Karpas-422 (cell line): ENCODE results near the gene PSMC3. TPM values are rescaled to one million over a fixed set of nuclear protein-coding genes. Genes with fewer than 3 reads are reported as not detected.
A peak's percentile ranks its signal among the peaks of the same experiment; 100 is the strongest.

ENCODE experiments used
- DNase-seq: peaks from one replicate; pipeline ENCODE4 v3.0.0-alpha.2; 2015
- H2AFZ ChIP-seq: fragments of 200-600 bp; sonication (generic); 2 replicates; pipeline ENCODE4 v1.6.1; 2014; ENCODE audit warnings: antibody characterized with exemption, low read length, mixed read lengths
- H3K27ac ChIP-seq: fragments of 200-600 bp; sonication (generic); 2 replicates; pipeline ENCODE4 v1.5.1; 2014; ENCODE audit warnings: mild to moderate bottlenecking, low read length, moderate library complexity
- H3K27me3 ChIP-seq: fragments of 200-600 bp; sonication (generic); 2 replicates; pipeline ENCODE4 v1.6.1; 2014; ENCODE audit warnings: low read length, mixed read lengths
- H3K36me3 ChIP-seq: fragments of 200-600 bp; sonication (generic); 2 replicates; pipeline ENCODE4 v1.6.1; 2014; ENCODE audit warnings: low read length, mixed read lengths; ENCODE audit not compliant: insufficient read depth
- H3K4me1 ChIP-seq: fragments of 200-600 bp; sonication (generic); 2 replicates; pipeline ENCODE4 v1.6.1; 2014; ENCODE audit warnings: mild to moderate bottlenecking, low read length, mixed read lengths
- H3K4me2 ChIP-seq: fragments of 200-600 bp; sonication (generic); 2 replicates; pipeline ENCODE4 v1.6.1; 2014; ENCODE audit warnings: low read length, low read depth, mild to moderate bottlenecking; ENCODE audit not compliant: poor library complexity, severe bottlenecking
- H3K4me3 ChIP-seq: fragments of 200-600 bp; sonication (generic); 2 replicates; pipeline ENCODE4 v1.5.1; 2014; ENCODE audit warnings: mild to moderate bottlenecking, antibody characterized with exemption, low read length, mixed read lengths
- H3K79me2 ChIP-seq: fragments of 200-600 bp; sonication (generic); 2 replicates; pipeline ENCODE4 v1.6.1; 2014; ENCODE audit warnings: mild to moderate bottlenecking, low read length, mixed read lengths
- H3K9ac ChIP-seq: fragments of 200-600 bp; sonication (generic); 2 replicates; pipeline ENCODE4 v1.6.0; 2014; ENCODE audit warnings: low read length
- H3K9me2 ChIP-seq: fragments of 200-600 bp; sonication (generic), shearing (Covaris generic); replicated peaks from 2 replicates; pipeline ENCODE4 v1.6.0; 2014; ENCODE audit warnings: mild to moderate bottlenecking, low read length, moderate library complexity; ENCODE audit not compliant: insufficient read depth
- H3K9me3 ChIP-seq: fragments of 300-700, 200-600 bp; sonication (generic); 2 replicates; pipeline ENCODE4 v1.6.1; 2014; ENCODE audit warnings: low read length, mixed read lengths
- H4K20me1 ChIP-seq: fragments of 200-600 bp; sonication (generic); 2 replicates; pipeline ENCODE4 v1.6.1; 2014; ENCODE audit warnings: mild to moderate bottlenecking, antibody characterized with exemption, low read length, low read depth; ENCODE audit not compliant: insufficient read depth
- total RNA-seq: library from RNA; depleted of rRNA; stranded (reverse); fragments of >200 nt; shearing (Covaris generic); gene quantifications from 2 replicates; pipeline ENCODE4 v1.2.3, GENCODE V29; 2014; ENCODE audit warnings: low replicate concordance

Gene PSMC3
- total RNA-seq, 1 experiment from 2014 or later = 40.6 TPM

DNA sequence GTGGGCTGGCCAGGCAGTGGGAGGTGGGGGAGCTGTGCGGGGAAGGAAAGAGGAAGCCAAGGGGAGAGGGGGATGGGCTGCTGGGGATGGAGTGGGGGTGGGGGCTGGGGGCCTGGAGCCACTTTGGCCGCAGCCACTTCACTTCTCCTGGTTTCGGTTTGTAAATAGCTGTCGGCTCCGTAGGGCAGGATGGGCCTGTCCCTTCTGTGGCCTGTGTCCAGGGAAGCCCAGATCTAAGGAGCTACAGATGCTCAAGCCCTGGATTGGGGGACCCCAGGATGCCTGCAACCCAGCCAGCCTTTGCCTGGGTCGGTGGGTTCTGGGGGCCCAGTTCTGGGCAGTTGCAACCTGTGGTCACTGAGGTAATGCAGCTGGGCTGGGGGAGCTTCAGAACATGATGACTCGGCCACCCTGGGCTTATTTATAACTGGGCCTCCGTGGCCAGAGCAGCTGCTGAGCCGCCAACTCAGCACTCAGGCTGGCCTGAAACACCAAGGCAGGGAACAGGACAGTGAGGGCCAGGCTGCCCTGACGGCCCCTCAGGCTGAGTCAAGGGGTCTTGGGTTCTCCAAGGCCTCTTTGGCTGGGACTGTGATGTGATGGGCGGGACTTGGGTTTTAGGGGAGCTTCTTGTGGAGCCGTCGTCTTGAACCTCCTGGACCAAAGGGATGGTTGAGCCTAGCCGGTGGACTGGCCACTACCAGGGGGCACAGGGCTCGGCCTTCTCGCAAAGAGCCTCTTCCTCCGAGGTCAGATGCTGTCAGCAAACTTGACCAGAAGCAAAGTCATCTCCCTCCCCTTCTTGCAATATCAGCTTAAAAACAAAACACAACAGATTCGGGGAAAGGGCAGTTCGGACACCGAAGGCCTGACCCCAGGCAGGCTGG lies 32.8 kb downstream of the PSMC3 start:
- no peak overlapping the region for H2AFZ ChIP-seq
- H3K9ac ChIP-seq = 0 out of 2 replicates have a peak overlapping the region, but pooled peaks have one; percentile 79
- no peak overlapping the region for H3K4me3 ChIP-seq
- H3K9me2 ChIP-seq = no peaks in the 10 kb centered on the region
- DNase-seq = no peak
- no peak overlapping the region for H3K4me2 ChIP-seq
- H3K27ac ChIP-seq = no peak overlapping the region
- no peaks in the 10 kb centered on the region for H3K9me3 ChIP-seq
- peaks cover 33% of the 10 kb centered on the region for H3K4me1 ChIP-seq
- H4K20me1 ChIP-seq = no peaks in the 10 kb centered on the region
- H3K27me3 ChIP-seq = no peaks in the 10 kb centered on the region
- no peaks in the 10 kb centered on the region for H3K36me3 ChIP-seq
- no peaks in the 10 kb centered on the region for H3K79me2 ChIP-seq

DNA sequence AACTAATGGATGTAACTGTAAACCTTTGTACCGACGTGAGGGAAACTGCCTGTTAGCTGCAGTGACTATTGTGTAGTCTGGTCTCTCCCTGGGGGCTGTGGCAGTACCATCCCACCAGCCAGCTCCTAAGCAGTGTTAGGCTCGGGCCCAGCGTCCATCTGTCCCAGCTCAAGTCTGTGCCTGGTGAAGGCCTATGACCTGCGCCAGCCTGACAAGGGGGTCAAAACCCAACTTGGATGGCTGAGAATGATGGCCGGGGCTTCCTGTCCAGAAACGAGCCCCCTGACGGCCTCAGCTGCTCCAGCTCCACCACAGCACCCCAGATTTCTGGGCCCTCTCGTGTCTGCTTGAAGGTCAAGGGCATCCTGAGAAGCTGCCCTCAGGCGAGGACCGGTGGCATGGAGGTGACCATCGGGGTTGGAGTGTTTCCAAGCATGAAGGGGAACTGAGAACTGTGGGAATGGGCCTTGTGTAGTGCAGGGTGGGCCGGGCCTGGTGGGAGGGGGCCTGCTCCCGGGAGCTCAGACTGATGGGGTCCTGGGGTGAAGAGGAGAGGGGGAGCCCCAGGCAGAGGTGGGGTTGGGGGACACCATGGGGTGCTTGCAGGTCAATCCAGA lies 33.6 kb downstream of the PSMC3 start:
- no peak for DNase-seq
- Histone ChIP-seq H2AFZ (no peak overlapping the region), H3K27me3 (no peaks in the 10 kb centered on the region), H3K79me2 (no peaks in the 10 kb centered on the region), H3K4me2 (no peak overlapping the region), H3K9ac (no peak overlapping the region), H3K9me2 (no peaks in the 10 kb centered on the region), H3K4me1 (peaks cover 27% of the 10 kb centered on the region), H3K4me3 (no peak overlapping the region), H3K36me3 (no peaks in the 10 kb centered on the region), H4K20me1 (no peaks in the 10 kb centered on the region), H3K27ac (no peak overlapping the region), H3K9me3 (no peaks in the 10 kb centered on the region)

DNA sequence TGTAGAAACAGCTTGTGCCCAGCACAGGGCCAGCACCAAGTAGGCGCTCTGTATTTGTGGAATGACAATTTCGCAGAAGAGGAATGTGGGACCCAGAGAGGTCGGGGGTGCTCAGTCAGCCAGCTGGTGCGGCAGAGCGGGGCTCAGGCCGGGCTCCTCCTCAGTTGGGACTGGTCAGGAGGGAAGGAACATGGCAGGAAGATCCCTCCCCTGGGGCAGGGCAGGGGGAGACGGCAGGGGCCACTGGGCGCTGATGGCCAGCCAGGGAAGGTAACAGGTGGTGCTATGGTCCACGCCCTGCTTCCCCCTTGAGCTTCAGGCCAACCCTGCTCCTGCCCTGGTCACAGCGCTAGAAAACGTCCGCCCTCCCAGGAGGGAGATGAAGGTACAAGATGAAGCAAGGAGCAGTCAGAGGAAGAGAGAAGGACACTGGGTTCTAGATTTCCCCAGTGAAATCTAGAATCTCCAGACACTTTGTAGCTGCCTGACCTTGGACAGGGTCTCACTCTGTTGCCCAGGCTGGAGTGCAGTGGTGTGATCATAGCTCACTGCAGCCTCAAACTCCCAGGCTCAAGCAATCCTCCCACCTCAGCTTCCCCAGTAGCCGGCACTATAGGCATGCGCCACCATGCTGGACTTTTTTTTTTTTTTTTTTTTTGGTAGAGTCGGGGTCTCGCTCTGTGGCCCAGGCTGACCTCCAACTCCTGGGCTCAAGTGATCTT lies 34.4 kb downstream of the PSMC3 start:
- Histone ChIP-seq H3K27ac (no peak overlapping the region), H4K20me1 (no peaks in the 10 kb centered on the region), H3K4me1 (peaks cover 27% of the 10 kb centered on the region), H3K4me2 (no peak overlapping the region), H3K9me3 (no peaks in the 10 kb centered on the region), H3K9me2 (no peaks in the 10 kb centered on the region), H2AFZ (no peak overlapping the region), H3K79me2 (no peaks in the 10 kb centered on the region), H3K27me3 (no peaks in the 10 kb centered on the region), H3K4me3 (no peak overlapping the region), H3K9ac (no peak overlapping the region), H3K36me3 (no peaks in the 10 kb centered on the region)
- DNase-seq = no peak

DNA sequence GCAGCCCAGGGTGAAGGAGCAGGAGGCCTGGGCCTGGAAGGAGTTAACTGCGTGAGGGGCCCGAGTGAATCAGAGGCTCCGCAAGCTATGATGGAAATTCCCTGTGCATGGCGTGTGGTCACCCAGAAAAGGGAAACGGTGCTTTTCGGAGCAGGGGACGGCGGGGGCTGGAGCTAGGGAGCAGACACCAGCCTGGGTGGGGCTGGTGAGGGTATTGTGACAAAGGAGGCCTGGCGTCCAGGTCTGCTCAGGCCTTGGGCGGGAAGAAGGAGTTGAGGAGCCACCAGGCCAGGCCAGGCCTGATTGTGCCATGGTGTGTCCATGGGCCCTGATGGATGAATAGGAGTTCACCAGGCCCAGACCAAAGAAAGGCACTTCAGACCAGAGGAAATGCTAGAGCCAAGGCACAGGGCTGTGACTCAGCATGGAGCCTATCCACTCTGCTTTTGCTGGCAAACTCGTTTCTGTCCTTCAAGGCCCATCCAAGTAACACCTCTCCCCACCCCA lies 35.1 kb downstream of the PSMC3 start:
- no peak overlapping the region for H3K9ac ChIP-seq
- H3K4me1 ChIP-seq = peaks cover 27% of the 10 kb centered on the region
- no peaks in the 10 kb centered on the region for H3K27me3 ChIP-seq
- no peaks in the 10 kb centered on the region for H3K36me3 ChIP-seq
- H3K4me2 ChIP-seq = no peak overlapping the region
- H3K9me2 ChIP-seq = no peaks in the 10 kb centered on the region
- H3K4me3 ChIP-seq = no peak overlapping the region
- H2AFZ ChIP-seq = no peak overlapping the region
- H3K79me2 ChIP-seq = no peaks in the 10 kb centered on the region
- no peaks in the 10 kb centered on the region for H4K20me1 ChIP-seq
- no peak for DNase-seq
- no peaks in the 10 kb centered on the region for H3K9me3 ChIP-seq
- H3K27ac ChIP-seq = no peak overlapping the region

DNA sequence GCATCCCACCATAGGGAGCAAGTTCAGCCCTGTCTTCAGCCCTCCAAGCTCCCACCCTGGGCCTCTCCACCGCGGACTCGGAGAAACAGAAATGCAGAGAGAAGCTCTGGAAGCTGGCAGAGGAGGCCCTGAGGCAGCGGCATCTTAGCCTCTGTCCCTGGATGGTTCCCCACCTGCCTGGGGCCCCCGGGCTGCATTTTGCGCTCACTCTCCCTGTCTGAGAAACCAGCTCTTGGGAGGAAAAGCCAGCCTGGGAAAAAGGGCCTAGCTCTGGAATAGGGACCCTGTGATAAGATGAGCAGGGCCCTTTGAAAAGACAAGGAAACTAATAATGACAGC lies 35.8 kb downstream of the PSMC3 start:
- Histone ChIP-seq H3K4me3 (no peak overlapping the region), H3K27me3 (no peaks in the 10 kb centered on the region), H3K4me1 (peaks cover 22% of the 10 kb centered on the region), H3K9ac (no peak overlapping the region), H4K20me1 (no peaks in the 10 kb centered on the region), H3K9me2 (no peaks in the 10 kb centered on the region), H3K4me2 (no peak overlapping the region), H3K79me2 (no peaks in the 10 kb centered on the region), H3K27ac (no peak overlapping the region), H2AFZ (no peak overlapping the region), H3K36me3 (no peaks in the 10 kb centered on the region), H3K9me3 (no peaks in the 10 kb centered on the region)
- no peak for DNase-seq

DNA sequence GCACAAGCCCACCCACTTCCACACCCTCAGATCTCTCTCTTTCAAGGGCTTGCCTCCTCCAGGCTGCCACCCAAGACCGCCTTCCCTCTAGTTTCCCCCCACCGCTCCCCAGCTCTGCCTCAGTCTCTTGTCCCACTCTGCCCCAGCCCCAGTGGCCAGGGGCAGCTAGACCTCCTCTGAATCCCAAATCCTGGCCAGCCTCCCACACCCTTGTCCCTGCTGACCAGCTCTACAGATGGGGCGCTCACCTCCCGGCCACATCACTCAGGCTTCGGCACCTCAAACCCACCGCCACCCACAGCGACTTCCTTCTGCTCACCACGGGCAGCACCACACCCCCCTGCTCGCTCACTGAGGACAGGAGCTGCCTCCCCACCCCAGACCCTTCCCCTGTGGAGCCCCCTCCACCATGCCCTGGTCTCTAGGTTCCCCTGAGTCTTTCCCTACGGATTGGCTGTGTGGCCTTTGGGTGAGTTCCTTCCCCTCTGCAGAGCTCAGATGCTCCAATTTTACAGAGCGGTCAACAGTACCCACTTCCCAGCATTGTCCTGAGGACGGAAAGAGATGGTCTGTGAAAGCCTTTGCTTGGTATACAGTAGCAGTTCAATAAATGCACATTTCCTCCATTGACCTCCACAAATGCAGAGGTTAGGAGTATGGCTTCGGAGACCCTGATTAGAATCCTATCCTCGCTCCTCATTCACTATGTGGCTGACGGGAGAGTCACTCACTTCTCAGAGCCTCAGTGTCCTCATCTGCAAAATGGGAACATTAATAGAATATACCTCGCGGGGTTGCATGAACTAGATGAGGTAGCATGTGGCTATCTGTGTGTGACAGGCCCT lies 36.4 kb downstream of the PSMC3 start:
- H3K4me1 ChIP-seq = peaks cover 16% of the 10 kb centered on the region
- no peak for DNase-seq
- no peaks in the 10 kb centered on the region for H4K20me1 ChIP-seq
- H3K4me3 ChIP-seq = no peak overlapping the region
- no peak overlapping the region for H3K27ac ChIP-seq
- no peaks in the 10 kb centered on the region for H3K36me3 ChIP-seq
- no peaks in the 10 kb centered on the region for H3K9me2 ChIP-seq
- no peak overlapping the region for H3K4me2 ChIP-seq
- no peaks in the 10 kb centered on the region for H3K79me2 ChIP-seq
- no peak overlapping the region for H3K9ac ChIP-seq
- no peaks in the 10 kb centered on the region for H3K27me3 ChIP-seq
- no peak overlapping the region for H2AFZ ChIP-seq
- no peaks in the 10 kb centered on the region for H3K9me3 ChIP-seq

DNA sequence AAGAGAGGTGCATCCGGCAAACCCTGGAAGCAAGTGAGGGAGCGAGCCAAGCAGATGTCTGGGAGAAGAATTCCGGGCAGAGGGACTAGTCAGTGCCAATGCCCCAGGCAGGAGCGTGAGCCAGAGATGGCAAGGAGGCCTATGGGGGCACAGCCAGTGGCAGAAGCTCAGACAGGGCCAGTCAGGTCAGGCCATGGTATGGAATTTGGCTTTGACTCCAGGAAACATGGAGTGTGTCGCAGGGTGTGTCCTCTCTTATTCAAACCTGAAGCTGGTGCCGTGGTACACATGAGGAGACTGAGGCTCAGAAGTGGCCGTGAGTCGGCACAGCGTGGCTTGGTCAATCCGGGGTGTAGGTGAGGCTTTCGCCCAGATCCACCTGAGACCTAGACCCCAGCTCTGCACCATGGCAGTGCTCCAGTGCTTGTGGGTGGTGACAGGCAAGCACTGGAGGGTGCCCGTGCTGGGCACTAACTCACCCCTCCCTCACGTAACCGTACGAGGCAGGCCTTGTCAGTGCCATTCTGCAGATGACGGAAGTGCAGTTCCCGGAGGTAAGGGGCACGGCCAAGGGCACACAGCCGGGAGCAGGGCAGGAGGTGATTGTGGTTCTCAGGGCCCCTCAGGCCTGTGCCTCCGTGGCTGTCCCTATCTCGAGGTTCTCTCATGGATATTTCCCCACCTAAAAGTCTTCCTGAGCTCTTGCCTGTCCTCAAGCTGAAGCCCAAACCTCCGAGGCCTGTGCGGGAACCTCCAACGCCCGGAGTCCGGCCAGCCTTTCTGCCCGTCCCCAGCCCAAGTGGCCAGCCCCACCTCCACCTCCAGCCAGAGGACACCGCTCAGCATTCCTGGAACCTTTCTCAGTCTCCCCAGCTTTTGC lies 37.3 kb downstream of the PSMC3 start:
- Histone ChIP-seq H3K4me3 (no peak overlapping the region), H4K20me1 (no peaks in the 10 kb centered on the region), H3K4me1 (peaks cover 8% of the 10 kb centered on the region), H3K9me2 (no peaks in the 10 kb centered on the region), H3K4me2 (no peak overlapping the region), H3K9me3 (no peaks in the 10 kb centered on the region), H2AFZ (no peak overlapping the region), H3K79me2 (no peaks in the 10 kb centered on the region), H3K27ac (no peak overlapping the region), H3K27me3 (no peaks in the 10 kb centered on the region), H3K36me3 (no peaks in the 10 kb centered on the region), H3K9ac (no peak overlapping the region)
- no peak for DNase-seq
